HG03097 (cell line): ENCODE measurements around the gene IQCK.

ENCODE experiments used
- ATAC-seq: cut with Tn5 transposase; IDR thresholded peaks from one replicate; pipeline ENCODE4 v1.9.1; 2021; ENCODE audit not compliant: unreplicated experiment, low FRiP score

Gene IQCK

DNA sequence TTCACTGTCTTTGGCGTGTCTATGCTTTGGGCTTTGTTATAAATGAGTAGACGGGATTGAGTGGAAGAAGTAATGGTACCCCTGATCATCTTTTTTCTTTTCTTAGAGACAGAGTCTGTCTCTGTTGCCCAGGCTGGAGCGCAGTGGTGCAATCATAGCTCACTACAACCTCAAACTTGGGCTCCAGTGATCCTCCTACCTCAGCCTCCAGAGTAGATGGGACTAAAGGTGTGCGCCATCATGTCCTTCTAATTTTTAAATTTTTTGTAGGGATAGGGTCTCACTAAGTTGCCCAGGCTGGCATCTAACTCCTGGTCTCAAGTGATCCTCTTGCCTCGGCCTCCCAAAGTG is 181.5 kb downstream of the IQCK start:
- no peak for ATAC-seq

GRCh38 chr16:19901164-19901563 is 183.1 kb downstream of the IQCK start:
- no peak for ATAC-seq

DNA sequence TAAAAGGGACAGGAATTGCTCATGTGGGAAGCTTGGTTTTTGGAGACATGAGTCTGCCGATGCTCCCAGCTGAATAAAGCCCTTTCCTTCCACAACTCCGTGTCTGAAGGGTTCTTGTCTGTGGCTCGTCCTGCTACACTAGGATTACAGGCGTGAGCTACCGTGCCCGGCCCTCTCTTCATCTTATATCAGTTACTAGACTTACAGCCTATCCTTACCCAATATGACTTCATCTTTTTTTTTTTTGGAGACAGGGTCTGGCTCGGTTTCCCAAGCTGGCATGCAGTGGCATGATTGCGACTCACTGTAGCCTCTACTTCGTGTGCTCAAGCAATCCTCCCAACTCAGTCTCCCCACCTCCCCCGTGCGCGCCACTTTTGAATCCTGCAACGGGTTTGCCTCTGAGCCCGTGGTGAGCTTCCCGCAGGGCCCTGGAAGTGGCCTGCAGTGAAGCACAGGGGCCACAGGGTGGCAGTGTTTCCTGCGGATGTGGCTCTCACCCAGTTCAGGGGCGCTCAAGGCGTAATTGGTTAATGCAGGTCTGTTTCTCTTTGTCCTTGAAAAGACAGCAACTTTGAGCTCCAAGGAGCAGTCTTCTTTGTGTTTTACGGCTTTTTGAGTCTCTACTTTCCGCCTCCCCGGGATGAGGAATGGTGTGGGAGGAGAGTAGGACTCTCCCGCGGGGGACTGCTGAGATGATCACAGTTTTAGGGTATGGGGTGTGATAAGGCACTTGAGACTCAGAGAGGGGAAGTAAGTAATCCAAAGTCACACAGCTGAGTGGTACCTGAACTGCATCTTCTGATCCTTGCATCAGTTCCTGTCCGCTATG is 189.3 kb downstream of the IQCK start:
- ATAC-seq: no peak
